Measurements from ENCODE around the gene FBXW11.

GRCh38 chr5:171888051-171888481, 118.4 kb downstream of the FBXW11 start:
- no peak for TF ChIP-seq POLR2A (IDR thresholded peaks at IDR 0.05)
- no peak for TF ChIP-seq CTCF (IDR thresholded peaks at IDR 0.05)
